ENCODE results near the gene DRAM1.
"Not testable (repeated sequence)": the region's sequence is repeated elsewhere in the genome, so short reads cannot be mapped to it uniquely, and the experiment has no call there.

The DRAM1 gene

GRCh38 chr12:101908395-101908794 is 31.0 kb downstream of the DRAM1 start:
- no peak for DNase-seq

- DNase-seq: peak; percentile 88
These were observed 32.3 kb downstream of the DRAM1 start for GRCh38 chr12:101909646-101910045.

- DNase-seq: no peak
These were observed 38.5 kb downstream of the DRAM1 start for GRCh38 chr12:101915841-101916240.

GRCh38 chr12:101918805-101919204 is 41.4 kb downstream of the DRAM1 start:
- DNase-seq: not testable (repeated sequence)

GRCh38 chr12:101919447-101919846 is 42.1 kb downstream of the DRAM1 start:
- no peak for DNase-seq

GRCh38 chr12:101920906-101921305 is 43.5 kb downstream of the DRAM1 start:
- DNase-seq: no peak

GRCh38 chr12:101923045-101923718 is 45.8 kb downstream of the DRAM1 start:
- DNase-seq: no peak

- peak; percentile 50 for DNase-seq
These were observed 47.2 kb downstream of the DRAM1 start for GRCh38 chr12:101924618-101925017.

GRCh38 chr12:101925361-101925760 is 48.0 kb downstream of the DRAM1 start:
- DNase-seq: peak; percentile 93

- DNase-seq: peak; percentile 47
These were observed 48.6 kb downstream of the DRAM1 start for GRCh38 chr12:101925935-101926334.

GRCh38 chr12:101927036-101927435 is 49.7 kb downstream of the DRAM1 start:
- DNase-seq: peak; percentile 80

- peak; percentile 48 for DNase-seq
These were observed 50.6 kb downstream of the DRAM1 start for GRCh38 chr12:101927999-101928398.

- DNase-seq: no peak
These were observed 51.2 kb downstream of the DRAM1 start for GRCh38 chr12:101928556-101928955.

- no peak for DNase-seq
These were observed 52.1 kb downstream of the DRAM1 start for GRCh38 chr12:101929365-101930041.

- no peak for DNase-seq
These were observed 54.3 kb downstream of the DRAM1 start for GRCh38 chr12:101931498-101932326.

- no peak for DNase-seq
These were observed 56.6 kb downstream of the DRAM1 start for GRCh38 chr12:101933866-101934514.

GRCh38 chr12:101935890-101936746 is 58.7 kb downstream of the DRAM1 start:
- peak; percentile 49 for DNase-seq

- no peak for DNase-seq
These were observed 61.9 kb downstream of the DRAM1 start for GRCh38 chr12:101939306-101939705.

- peak; percentile 77 for DNase-seq
These were observed 62.5 kb downstream of the DRAM1 start for GRCh38 chr12:101939856-101940265.

GRCh38 chr12:101940400-101940950 is 63.1 kb downstream of the DRAM1 start:
- no peak for DNase-seq

GRCh38 chr12:101941306-101942249 is 64.2 kb downstream of the DRAM1 start:
- DNase-seq: no peak

Data from suppressor macrophage treated with lipopolysaccharide for 4 hours (primary cell).